ENCODE data around the gene POLR1A.

Gene POLR1A

DNA sequence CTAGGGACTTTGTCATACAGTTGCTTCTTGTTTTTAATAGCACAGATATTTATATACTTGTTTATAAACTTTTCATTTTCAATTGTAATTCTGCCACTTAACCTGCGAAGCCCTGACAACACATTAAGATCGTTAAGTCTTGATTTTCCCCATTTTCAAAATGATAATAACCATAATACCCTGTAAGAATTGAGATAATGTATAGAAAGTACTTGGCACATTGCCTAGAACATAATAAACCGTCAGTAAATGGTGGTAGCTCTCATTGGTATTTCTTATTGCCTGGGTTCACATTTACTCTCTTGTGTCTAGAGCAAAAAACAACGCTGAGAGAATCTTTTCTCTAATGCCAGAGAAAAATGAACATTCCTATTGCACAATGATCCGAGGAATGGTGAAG, 19.0 kb upstream of the POLR1A start:
- Mint-ChIP-seq H3K9me3 (no peaks in the 10 kb centered on the region), H3K4me3 (no peak overlapping the region), H3K27ac (ENCODE audit: low read depth) (no peak overlapping the region), H3K36me3 (ENCODE audit: insufficient read depth) (peaks cover 78% of the 10 kb centered on the region), H3K27me3 (no peaks in the 10 kb centered on the region), H3K4me1 (no peaks in the 10 kb centered on the region)
- no peak for DNase-seq (ENCODE audit: low spot score in 2 of 2)
- ATAC-seq (replicated peaks; ENCODE audit: extremely low read depth, poor library complexity, severe bottlenecking), result no peak

GRCh38 chr2:86123328-86123925, 17.7 kb upstream of the POLR1A start:
- Mint-ChIP-seq H3K9me3 (no peaks in the 10 kb centered on the region), H3K27me3 (no peaks in the 10 kb centered on the region), H3K27ac (ENCODE audit: low read depth) (no peak overlapping the region), H3K36me3 (ENCODE audit: insufficient read depth) (peaks cover 75% of the 10 kb centered on the region), H3K4me3 (no peak overlapping the region), H3K4me1 (no peaks in the 10 kb centered on the region)
- DNase-seq (ENCODE audit: low spot score in 2 of 2) (no peak), ATAC-seq (replicated peaks; ENCODE audit: extremely low read depth, poor library complexity, severe bottlenecking) (no peak)

GRCh38 chr2:86118130-86118529, 12.4 kb upstream of the POLR1A start:
- DNase-seq (ENCODE audit: low spot score in 2 of 2) (no peak), ATAC-seq (replicated peaks; ENCODE audit: extremely low read depth, poor library complexity, severe bottlenecking) (no peak)
- Mint-ChIP-seq H3K4me1 (peaks cover 6% of the 10 kb centered on the region), H3K27me3 (no peaks in the 10 kb centered on the region), H3K36me3 (ENCODE audit: insufficient read depth) (peaks cover 59% of the 10 kb centered on the region), H3K9me3 (no peaks in the 10 kb centered on the region), H3K4me3 (no peak overlapping the region), H3K27ac (ENCODE audit: low read depth) (peak overlapping the region; percentile 35)

DNA sequence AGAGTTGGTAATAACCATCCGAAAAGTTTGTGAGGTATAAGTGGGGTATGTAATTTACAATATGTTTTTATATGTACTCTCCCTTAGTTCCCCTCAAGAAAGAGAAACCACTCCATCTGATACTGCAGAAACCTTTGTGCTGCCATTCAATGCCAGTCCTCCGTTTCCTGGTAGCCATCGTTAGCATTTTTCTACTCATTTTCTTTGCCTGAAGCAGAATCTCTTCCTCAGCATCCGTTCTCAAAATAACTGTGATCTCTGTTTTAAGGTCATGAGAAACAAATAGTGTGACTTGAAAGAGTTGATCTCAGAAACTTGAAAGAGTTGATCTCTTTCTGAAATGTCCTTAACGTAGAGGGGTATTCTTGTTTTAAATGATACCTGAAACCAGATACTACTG, 1.3 kb upstream of the POLR1A start:
- Mint-ChIP-seq H3K27ac (ENCODE audit: low read depth) (peak overlapping the region; percentile 95), H3K27me3 (no peaks in the 10 kb centered on the region), H3K36me3 (ENCODE audit: insufficient read depth) (peaks cover 54% of the 10 kb centered on the region), H3K4me1 (peaks cover 63% of the 10 kb centered on the region), H3K4me3 (peak overlapping the region; percentile 93), H3K9me3 (no peaks in the 10 kb centered on the region)
- DNase-seq (ENCODE audit: low spot score in 2 of 2) (no peak), ATAC-seq (replicated peaks; ENCODE audit: extremely low read depth, poor library complexity, severe bottlenecking) (no peak)

DNA sequence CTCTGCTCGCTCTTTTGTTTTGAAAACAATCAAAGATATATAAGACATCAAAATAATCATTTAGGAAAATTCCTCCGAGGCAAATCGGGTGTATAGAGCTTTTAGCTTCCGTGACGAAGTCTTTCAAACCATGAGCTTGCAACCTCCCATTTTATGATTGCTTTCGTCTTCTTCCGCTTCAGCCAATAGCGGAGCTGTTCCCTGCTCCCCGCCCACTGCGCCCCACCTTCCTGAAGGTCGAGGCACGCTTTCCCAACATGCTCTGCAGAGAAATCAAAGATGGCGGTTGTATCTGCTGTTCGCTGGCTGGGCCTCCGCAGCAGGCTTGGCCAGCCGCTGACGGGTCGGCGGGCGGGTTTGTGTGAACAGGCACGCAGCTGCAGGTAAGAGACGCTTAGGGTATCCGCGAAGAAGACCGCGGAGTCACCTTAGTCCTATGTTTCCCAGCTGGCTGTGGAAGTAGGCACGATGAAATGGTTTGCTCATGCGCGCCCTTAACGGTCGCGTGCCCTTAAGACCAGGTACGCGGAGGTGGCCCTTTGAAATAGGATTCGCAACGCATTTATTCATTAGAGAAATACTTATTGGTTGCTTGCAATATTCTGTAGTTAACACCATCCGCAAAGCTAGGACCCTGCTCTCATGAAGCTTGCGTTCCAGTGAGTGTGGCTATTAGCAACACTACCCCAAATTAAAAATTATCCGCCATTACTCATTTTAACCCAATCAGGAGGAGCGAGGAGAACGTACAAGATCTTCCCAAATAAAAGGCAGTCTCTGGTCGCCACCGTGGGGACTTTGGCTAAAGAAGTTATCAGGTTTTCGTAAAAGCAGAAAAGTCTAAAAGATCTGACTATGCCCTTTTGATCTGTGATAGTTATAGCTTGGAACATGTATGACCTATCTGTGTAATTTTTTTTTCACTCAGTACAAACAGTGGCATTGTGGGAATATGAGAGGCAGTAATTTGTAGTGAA, 571 bp upstream of the POLR1A start, which contains the start of gene PTCD3:
Gene PTCD3, plus strand, starts transcription at position 267 of the 977 bp plus-strand sequence. Its CDS starts 13 bp downstream, at position 280.
- H3K4me1 Mint-ChIP-seq, result peaks cover 69% of the 10 kb centered on the region
- peak within 1 kb of the TSS; percentile 95 for H3K27ac Mint-ChIP-seq (ENCODE audit: low read depth)
- peak within 1 kb of the TSS; percentile 93 for H3K4me3 Mint-ChIP-seq
- H3K36me3 Mint-ChIP-seq (ENCODE audit: insufficient read depth), result peaks cover 48% of the 10 kb centered on the region
- H3K9me3 Mint-ChIP-seq, result no peaks in the 10 kb centered on the region
- peak; percentile 77 to 86 for DNase-seq (ENCODE audit: low spot score in 2 of 2)
- H3K27me3 Mint-ChIP-seq, result no peaks in the 10 kb centered on the region
- peak; percentile 94 for ATAC-seq (replicated peaks; ENCODE audit: extremely low read depth, poor library complexity, severe bottlenecking)

- H3K9me3 Mint-ChIP-seq, result no peaks in the 10 kb centered on the region
- H3K27me3 Mint-ChIP-seq, result no peaks in the 10 kb centered on the region
- DNase-seq (ENCODE audit: low spot score in 2 of 2), result no peak
- peaks cover 50% of the 10 kb centered on the region for H3K4me1 Mint-ChIP-seq
- no peak overlapping the region for H3K4me3 Mint-ChIP-seq
- H3K36me3 Mint-ChIP-seq (ENCODE audit: insufficient read depth), result peaks cover 31% of the 10 kb centered on the region
- no peak for ATAC-seq (replicated peaks; ENCODE audit: extremely low read depth, poor library complexity, severe bottlenecking)
- no peak overlapping the region for H3K27ac Mint-ChIP-seq (ENCODE audit: low read depth)
Observed at GRCh38 chr2:86102157-86102556, 3.5 kb downstream of the POLR1A start.

GRCh38 chr2:86097913-86098312, 7.8 kb downstream of the POLR1A start:
- peak overlapping the region; percentile 15 for H3K27ac Mint-ChIP-seq (ENCODE audit: low read depth)
- ATAC-seq (replicated peaks; ENCODE audit: extremely low read depth, poor library complexity, severe bottlenecking) (no peak), DNase-seq (ENCODE audit: low spot score in 2 of 2) (no peak)
- H3K27me3 Mint-ChIP-seq, result no peaks in the 10 kb centered on the region
- peaks cover 23% of the 10 kb centered on the region for H3K36me3 Mint-ChIP-seq (ENCODE audit: insufficient read depth)
- H3K4me1 Mint-ChIP-seq, result peaks cover 22% of the 10 kb centered on the region
- H3K4me3 Mint-ChIP-seq, result no peak overlapping the region
- no peaks in the 10 kb centered on the region for H3K9me3 Mint-ChIP-seq

DNA sequence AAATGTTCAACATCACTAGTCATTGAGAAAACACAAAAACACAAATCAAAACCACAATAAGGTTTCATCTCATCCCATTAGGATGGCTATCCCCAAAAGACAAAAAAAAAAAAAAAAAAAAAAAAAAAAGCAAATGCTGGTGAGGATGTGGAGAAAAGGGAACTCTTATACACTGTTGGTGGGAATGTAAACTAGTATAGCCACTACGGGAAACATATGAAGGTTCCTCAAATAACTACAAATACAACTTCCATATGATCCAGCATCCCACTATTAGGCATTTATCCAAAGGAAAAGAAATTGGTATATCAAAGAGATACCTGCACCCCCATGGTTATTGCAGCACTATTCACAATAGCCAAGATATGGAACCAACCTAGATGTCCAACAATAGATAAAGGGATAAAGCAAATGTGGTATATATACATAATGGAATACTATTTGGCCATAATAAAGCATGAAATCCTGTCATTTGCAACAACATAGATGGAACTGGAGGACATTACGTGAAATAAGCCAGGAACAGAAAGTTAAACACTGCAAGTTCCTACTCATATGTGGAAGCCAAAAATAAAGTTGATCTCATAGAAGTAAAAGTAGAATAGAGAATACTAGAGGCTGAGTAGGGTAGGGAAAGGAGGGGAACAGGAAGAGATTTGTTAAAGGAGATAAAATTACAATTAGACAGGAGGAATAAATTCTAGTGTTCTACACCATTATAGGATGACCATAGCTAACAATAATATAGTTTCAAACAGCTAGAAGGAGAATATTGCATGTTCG, 8.4 kb downstream of the POLR1A start:
- Mint-ChIP-seq H3K4me3 (no peak overlapping the region), H3K36me3 (ENCODE audit: insufficient read depth) (peaks cover 24% of the 10 kb centered on the region), H3K9me3 (no peaks in the 10 kb centered on the region), H3K27ac (ENCODE audit: low read depth) (peak overlapping the region; percentile 15), H3K4me1 (peaks cover 16% of the 10 kb centered on the region), H3K27me3 (no peaks in the 10 kb centered on the region)
- DNase-seq (ENCODE audit: low spot score in 2 of 2) (no peak), ATAC-seq (replicated peaks; ENCODE audit: extremely low read depth, poor library complexity, severe bottlenecking) (no peak)

DNA sequence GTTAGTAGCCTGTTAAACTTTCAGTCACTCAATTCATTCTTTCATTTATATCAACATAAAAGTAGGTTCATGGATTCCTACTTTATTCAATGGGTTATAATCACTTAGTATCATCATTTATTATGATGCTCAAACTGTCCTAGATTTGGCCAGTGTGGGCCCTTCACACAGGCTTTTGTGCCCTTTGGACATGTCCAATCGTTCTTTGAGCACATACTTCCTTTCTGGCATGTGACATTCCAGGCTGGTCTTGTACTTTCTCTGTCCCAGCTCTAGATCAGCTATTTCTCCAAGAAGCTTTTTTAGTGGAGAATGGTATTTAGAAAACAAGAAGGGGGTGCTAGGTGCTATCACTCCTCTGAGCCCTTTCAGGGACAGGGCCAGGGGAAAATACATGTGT, 11.5 kb downstream of the POLR1A start:
- DNase-seq (ENCODE audit: low spot score in 2 of 2), result no peak
- peaks cover 7% of the 10 kb centered on the region for H3K4me1 Mint-ChIP-seq
- ATAC-seq (replicated peaks; ENCODE audit: extremely low read depth, poor library complexity, severe bottlenecking), result no peak
- H3K9me3 Mint-ChIP-seq, result no peaks in the 10 kb centered on the region
- H3K27ac Mint-ChIP-seq (ENCODE audit: low read depth), result no peak overlapping the region
- H3K27me3 Mint-ChIP-seq, result no peaks in the 10 kb centered on the region
- H3K4me3 Mint-ChIP-seq, result no peak overlapping the region
- peaks cover 30% of the 10 kb centered on the region for H3K36me3 Mint-ChIP-seq (ENCODE audit: insufficient read depth)

DNA sequence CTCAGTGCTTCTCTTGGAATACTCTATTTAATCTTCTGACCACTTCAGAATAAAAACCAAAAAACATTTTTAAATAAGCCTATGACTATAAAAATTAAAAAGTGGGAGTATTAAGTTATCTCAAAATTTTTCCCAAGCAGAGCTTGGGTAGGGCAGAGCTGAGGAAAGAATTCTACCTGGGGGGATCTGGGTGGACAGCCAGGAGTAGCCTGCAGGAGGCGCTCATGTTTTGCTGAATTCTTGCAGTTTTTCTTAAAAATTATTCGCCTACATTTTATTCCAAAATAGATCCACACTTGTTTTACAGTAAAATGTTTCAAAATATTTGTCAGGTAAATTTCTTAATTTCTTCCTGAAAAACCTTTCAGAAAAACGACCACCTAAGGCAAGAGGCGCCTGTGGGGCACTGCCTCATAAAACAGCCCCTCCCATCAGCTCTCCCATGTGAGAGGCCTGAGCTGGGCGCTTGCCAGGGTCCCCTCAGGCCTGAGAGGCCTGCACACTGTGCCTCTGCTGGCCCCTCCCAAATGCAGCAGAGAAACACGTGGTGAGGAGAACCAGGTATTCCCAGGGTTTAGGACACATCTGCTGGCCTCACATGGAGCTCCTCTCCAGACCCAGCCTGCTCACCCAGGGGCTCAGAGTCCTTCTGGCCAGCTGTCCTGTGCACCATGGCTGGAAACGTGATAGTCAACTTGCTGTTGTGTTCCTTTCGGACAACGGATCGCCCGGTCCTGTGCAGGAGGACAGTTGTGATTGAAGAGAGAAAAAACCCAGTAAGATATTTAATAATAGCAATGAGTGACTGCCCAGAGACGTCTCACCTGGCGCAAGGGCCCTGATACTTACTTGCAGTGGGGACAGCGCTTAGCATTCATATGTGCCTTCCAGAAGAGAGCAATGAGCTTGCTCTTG, 17.5 kb downstream of the POLR1A start:
- Mint-ChIP-seq H3K4me3 (no peak overlapping the region), H3K4me1 (no peaks in the 10 kb centered on the region), H3K27me3 (no peaks in the 10 kb centered on the region), H3K36me3 (ENCODE audit: insufficient read depth) (peaks cover 32% of the 10 kb centered on the region), H3K27ac (ENCODE audit: low read depth) (no peak overlapping the region), H3K9me3 (no peaks in the 10 kb centered on the region)
- ATAC-seq (replicated peaks; ENCODE audit: extremely low read depth, poor library complexity, severe bottlenecking), result no peak
- no peak for DNase-seq (ENCODE audit: low spot score in 2 of 2)

GRCh38 chr2:86082756-86083155, 22.9 kb downstream of the POLR1A start:
- peaks cover 22% of the 10 kb centered on the region for H3K4me1 Mint-ChIP-seq
- no peaks in the 10 kb centered on the region for H3K9me3 Mint-ChIP-seq
- DNase-seq (ENCODE audit: low spot score in 2 of 2) (no peak), ATAC-seq (replicated peaks; ENCODE audit: extremely low read depth, poor library complexity, severe bottlenecking) (no peak)
- peaks cover 22% of the 10 kb centered on the region for H3K36me3 Mint-ChIP-seq (ENCODE audit: insufficient read depth)
- H3K27ac Mint-ChIP-seq (ENCODE audit: low read depth), result no peak overlapping the region
- H3K27me3 Mint-ChIP-seq, result no peaks in the 10 kb centered on the region
- H3K4me3 Mint-ChIP-seq, result no peak overlapping the region

DNA sequence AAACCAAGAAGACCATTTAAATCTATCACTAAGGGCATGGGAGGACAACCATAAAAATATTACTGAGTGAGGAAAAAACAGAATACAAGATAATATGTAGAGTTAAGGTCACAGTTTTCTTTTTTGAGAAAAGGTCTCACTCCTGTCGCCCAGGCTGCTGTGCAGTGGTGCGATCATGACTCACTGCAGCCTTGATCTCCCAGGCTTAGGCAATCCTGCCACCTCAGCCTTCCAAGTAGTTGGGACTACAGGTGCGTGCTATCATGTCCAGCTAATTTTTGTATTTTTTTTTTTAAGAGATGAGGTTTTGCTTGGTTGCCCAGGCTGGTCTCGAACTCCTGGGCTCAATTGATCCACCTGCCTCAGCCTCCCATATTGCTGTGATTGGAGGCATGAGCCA, 24.0 kb downstream of the POLR1A start:
- DNase-seq (ENCODE audit: low spot score in 2 of 2), result no peak
- ATAC-seq (replicated peaks; ENCODE audit: extremely low read depth, poor library complexity, severe bottlenecking), result no peak
- H3K4me3 Mint-ChIP-seq, result no peak overlapping the region
- peaks cover 22% of the 10 kb centered on the region for H3K36me3 Mint-ChIP-seq (ENCODE audit: insufficient read depth)
- H3K4me1 Mint-ChIP-seq, result peaks cover 22% of the 10 kb centered on the region
- H3K27me3 Mint-ChIP-seq, result no peaks in the 10 kb centered on the region
- no peaks in the 10 kb centered on the region for H3K9me3 Mint-ChIP-seq
- peak overlapping the region; percentile 96 for H3K27ac Mint-ChIP-seq (ENCODE audit: low read depth)
